ENCODE measurements around the gene RELN.

DNA sequence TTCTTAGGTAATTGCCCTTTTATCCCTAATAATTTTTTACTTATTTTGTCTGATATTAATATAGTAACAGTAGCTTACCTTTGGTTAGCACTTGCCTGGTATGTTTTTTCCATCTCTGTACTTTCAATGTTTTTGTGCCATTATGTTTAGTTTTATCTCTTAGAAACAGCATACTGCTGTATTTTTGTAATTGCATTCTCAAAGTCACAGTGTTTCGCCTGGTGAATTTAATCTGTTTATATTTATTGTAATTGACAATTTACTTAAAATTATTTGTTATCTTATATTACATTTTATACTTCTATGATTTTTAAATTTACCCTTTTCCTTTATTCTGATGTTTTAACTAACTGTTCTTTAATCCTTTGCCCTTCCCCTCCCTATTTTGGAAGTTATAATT, 166.4 kb downstream of the RELN start:
- TF ChIP-seq CTCF (IDR thresholded peaks at IDR 0.05) (no peak), POLR2AphosphoS5 (IDR thresholded peaks at IDR 0.05; ENCODE audit: low read depth, low read length) (no peak), SIN3A (IDR thresholded peaks at IDR 0.05; ENCODE audit: borderline replicate concordance, insufficient read depth, low read depth, low read length) (no peak), TCF7L2 (IDR thresholded peaks at IDR 0.05; ENCODE audit: low read depth, low read length) (no peak)
- TF ChIP-seq, protein P1, sequence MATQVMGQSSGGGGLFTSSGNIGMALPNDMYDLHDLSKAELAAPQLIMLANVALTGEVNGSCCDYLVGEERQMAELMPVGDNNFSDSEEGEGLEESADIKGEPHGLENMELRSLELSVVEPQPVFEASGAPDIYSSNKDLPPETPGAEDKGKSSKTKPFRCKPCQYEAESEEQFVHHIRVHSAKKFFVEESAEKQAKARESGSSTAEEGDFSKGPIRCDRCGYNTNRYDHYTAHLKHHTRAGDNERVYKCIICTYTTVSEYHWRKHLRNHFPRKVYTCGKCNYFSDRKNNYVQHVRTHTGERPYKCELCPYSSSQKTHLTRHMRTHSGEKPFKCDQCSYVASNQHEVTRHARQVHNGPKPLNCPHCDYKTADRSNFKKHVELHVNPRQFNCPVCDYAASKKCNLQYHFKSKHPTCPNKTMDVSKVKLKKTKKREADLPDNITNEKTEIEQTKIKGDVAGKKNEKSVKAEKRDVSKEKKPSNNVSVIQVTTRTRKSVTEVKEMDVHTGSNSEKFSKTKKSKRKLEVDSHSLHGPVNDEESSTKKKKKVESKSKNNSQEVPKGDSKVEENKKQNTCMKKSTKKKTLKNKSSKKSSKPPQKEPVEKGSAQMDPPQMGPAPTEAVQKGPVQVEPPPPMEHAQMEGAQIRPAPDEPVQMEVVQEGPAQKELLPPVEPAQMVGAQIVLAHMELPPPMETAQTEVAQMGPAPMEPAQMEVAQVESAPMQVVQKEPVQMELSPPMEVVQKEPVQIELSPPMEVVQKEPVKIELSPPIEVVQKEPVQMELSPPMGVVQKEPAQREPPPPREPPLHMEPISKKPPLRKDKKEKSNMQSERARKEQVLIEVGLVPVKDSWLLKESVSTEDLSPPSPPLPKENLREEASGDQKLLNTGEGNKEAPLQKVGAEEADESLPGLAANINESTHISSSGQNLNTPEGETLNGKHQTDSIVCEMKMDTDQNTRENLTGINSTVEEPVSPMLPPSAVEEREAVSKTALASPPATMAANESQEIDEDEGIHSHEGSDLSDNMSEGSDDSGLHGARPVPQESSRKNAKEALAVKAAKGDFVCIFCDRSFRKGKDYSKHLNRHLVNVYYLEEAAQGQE (IDR thresholded peaks at IDR 0.05; ENCODE audit: insufficient read depth in 1 of 2, low read depth in 2 of 2, low read length in 1 of 2) = no peak

Data from Panc1 (cell line).